ENCODE data around the gene OVOL1. TPM values are rescaled to one million over a fixed set of nuclear protein-coding genes. Genes with fewer than 3 reads are reported as not detected.
"Not testable (repeated sequence)": the region's sequence is repeated elsewhere in the genome, so short reads cannot be mapped to it uniquely, and the experiment has no call there.

OVOL1 gene
- polyA plus RNA-seq (2012; ENCODE audit: insufficient read depth, insufficient read length): not detected

DNA sequence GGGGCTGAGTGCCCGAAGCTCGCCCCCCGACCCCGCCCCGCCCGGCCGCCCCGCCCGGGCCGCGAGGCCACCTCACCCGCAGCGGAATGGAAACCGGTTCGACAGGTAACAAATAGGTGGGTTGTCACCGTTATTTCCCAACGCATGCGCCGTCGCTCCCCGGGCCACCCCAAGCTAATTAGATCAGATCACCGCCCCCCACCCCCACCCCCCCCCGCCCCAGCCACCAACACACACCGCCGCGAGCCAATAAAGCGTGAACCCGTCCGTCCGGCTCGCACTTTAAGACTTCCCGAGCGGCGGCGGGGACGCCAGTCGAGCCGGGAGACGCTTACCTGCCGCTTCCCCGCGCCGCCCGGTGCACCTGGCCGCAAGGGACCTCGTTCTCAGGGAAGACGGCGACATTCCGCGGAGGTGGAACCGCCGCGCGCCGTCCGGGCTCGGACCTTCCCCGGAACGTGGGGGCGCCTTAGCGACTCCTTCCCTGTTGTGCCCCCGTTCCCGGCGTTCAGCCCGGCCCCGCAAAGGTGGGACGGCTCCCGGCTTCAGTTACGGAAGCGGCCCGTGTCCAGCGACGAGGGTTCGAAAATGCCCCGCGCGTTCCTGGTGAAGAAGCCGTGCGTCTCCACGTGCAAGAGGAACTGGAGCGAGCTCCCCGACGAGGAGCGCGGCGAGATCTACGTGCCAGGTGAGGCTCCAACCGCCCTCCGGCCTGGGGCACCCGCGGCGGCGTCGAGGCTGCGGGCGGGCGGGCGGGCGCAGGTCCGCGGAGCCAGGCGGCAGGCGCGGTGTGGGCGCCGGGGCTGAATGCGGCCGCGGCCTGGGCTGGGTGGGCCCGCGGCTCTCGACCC is at the start of gene OVOL1:
TSS of gene OVOL1 (plus strand) at position 278 of the 851 bp plus-strand sequence. CDS start at position 589, 311 bp downstream.
- H3K4me3 ChIP-seq (ENCODE audit: low read length): no peak within 1 kb of the TSS
- DNase-seq (ENCODE audit: low read depth, low spot score): no peak

DNA sequence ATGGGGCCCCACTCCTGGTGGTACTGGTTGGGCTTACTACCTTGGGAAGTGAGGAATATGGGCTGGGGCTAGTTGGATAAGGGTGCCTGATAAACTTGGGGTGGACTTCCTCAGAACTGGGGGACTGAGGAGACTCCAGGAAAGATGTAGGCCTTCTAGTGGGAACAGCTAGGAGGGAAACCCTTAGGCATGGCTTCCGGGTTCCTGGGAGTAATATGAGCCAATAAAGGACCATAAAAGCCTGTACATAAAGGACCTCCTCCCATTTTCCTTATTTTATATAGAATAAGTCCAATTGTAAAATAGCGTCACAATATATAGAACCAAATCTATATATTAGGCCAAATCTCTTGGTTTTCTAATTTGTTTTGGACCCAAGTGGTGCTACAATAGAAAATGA is 47.8 kb upstream of the OVOL1 start:
- no peak overlapping the region for H3K4me3 ChIP-seq (ENCODE audit: low read length)
- no peak for DNase-seq (ENCODE audit: low read depth, low spot score)

DNA sequence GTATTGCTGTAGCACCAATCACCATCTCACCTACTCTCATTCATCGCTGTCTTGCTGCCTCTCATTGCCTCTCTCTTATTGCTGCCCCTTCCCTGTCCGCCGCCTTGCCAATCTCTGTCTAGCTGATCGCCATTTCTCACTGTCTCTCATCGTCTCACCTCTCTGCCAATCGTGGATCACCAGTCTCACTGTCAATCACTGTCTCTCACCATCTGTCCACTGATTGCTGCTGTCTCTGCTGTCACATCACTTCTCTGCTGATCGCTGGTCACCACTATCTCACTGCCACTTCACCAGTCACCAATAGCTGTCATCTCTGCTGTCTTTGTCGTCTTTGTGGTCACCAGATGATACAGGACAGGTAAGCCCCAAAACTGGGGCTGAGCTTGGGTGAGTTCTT is 45.7 kb upstream of the OVOL1 start:
- no peak overlapping the region for H3K4me3 ChIP-seq (ENCODE audit: low read length)

DNA sequence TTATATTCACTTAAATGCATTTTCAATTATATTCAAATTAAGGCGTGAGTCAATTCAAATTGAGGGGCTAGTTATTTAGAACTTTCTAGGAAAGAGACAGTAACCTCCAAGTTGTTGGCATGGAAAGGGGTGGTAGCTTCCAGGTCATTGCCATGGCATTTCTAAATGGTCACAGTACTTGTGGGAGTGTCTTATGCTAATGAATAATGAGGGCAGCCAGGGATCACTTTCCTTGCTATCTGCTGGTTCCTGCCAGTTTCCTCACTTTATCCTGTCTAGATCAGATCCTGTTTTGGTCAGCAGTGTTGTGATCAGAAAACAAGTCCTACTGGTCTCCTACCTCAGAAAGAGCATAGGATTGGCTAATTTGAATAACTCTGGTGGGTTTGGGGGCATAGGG is 44.5 kb upstream of the OVOL1 start:
- DNase-seq (ENCODE audit: low read depth, low spot score): no peak
- H3K4me3 ChIP-seq (ENCODE audit: low read length): no peak overlapping the region

More for the DNA sequence above, 45.7 kb upstream of the OVOL1 start:
- no peak for DNase-seq (ENCODE audit: low read depth, low spot score)

DNA sequence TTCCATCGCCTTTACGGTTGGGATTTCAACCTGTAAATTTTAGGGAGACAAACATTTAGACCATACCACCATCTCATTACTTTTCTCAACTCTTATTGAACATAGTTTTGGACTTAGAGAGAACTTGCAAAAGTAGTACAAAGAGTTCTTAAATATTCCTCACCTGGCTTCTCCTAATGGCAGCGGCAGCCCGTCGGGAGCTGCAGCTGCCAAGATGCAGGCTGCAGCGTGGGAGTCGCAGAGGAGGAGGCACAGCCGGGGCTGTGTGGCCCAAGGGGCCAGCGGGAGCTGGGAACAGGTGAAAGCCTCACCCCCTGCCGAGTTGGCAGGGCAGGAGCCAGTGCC is 43.2 kb upstream of the OVOL1 start:
- no peak for DNase-seq (ENCODE audit: low read depth, low spot score)

DNA sequence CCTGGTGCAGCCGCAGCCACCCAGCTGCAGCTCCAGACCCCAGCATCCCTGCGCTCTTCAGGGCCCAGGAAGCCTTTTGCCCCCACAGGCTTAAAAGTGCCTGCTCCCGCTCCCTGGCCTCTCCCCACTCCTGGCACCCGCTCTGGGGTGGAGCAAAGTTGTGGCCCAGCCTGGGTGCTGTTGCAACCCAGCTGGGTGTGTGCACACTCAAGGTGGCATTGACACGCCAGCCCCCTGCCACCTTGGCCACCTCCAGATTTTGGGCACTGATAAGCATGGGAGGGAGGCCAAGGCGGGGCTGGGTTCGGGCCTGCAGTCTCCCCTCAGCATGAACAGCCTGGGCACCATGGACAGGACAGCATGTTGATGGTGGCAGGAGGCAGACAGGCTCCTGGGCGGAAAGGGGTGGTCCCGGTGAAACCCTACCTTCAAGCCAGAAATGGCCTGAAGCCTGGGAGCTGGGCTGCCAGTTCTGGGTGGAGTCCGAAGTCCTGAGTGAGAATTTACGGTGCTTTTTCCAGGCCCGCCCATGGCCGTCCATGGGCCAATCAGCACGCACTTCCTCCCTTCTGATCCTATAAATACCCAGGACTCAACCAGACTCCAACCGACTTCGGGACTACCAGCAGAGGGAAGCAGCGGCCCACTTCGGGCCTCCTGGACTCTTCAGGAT is 42.7 kb upstream of the OVOL1 start:
- H3K4me3 ChIP-seq (ENCODE audit: low read length): no peak overlapping the region
- no peak for DNase-seq (ENCODE audit: low read depth, low spot score)

More for the DNA sequence above, 43.2 kb upstream of the OVOL1 start:
- H3K4me3 ChIP-seq (ENCODE audit: low read length): no peak overlapping the region

DNA sequence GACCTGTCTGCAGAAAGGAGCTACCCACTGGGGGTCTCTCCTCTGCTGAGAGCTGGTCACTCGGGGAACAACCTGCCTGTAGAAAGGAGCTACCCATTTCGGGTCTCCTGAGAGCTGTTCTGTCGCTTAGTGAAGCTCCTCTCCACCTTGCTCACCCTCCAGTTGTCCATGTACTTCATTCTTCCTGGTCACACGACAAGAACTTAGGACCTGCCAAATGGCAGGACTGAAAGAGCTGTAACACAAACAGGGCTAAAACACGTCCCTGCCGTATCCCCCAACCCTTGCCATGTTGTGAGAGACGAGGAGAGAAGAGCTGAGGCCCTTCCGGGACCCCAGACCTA is 42.2 kb upstream of the OVOL1 start:
- DNase-seq (ENCODE audit: low read depth, low spot score): no peak
- H3K4me3 ChIP-seq (ENCODE audit: low read length): no peak overlapping the region

DNA sequence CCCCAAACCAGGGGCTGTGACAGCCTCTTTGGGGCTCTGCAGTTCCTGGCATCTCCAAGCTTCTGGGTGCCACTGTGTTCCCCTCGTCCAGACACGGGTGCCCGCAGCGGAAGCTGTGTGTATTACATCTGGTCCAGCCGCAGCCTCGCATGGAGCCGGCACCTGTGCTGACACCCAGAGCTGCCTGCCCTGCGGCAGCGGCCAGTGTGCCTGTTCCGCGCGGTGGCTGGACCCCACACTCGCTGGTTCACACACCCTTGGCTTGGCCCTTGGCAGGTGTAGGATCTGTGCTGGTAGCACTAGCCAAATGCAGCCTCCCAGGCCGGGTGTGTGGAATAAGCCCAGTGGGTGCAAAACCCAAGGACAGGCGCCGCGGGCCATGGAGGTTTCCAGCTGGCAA is 41.8 kb upstream of the OVOL1 start:
- no peak for DNase-seq (ENCODE audit: low read depth, low spot score)
- H3K4me3 ChIP-seq (ENCODE audit: low read length): no peak overlapping the region

DNA sequence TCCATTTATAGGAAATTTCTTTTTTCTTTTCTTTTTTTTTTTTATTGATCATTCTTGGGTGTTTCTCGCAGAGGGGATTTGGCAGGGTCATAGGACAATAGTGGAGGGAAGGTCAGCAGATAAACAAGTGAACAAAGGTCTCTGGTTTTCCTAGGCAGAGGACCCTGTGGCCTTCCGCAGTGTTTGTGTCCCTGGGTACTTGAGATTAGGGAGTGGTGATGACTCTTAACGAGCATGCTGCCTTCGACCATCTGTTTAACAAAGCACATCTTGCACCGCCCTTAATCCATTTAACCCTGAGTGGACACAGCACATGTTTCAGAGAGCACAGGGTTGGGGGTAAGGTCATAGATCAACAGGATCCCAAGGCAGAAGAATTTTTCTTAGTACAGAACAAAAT is 24.7 kb upstream of the OVOL1 start:
- not testable (repeated sequence) for DNase-seq (ENCODE audit: low read depth, low spot score); H3K4me3 ChIP-seq (ENCODE audit: low read length)

DNA sequence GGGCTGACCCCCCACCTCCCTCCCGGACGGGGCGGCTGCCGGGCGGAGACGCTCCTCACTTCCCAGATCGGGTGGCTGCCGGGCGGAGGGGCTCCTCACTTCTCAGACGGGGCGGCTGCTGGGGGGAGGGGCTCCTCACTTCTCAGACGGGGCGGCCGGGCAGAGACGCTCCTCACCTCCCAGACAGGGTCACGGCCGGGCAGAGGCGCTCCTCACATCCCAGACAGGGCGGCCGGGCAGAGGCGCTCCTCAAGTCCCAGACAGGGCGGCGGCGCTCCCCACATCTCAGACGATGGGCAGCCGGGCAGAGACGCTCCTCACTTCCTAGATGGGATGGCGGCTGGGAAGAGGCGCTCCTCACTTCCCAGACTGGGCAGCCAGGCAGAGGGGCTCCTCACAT is 24.0 kb upstream of the OVOL1 start:
- not testable (repeated sequence) for H3K4me3 ChIP-seq (ENCODE audit: low read length); DNase-seq (ENCODE audit: low read depth, low spot score)

DNA sequence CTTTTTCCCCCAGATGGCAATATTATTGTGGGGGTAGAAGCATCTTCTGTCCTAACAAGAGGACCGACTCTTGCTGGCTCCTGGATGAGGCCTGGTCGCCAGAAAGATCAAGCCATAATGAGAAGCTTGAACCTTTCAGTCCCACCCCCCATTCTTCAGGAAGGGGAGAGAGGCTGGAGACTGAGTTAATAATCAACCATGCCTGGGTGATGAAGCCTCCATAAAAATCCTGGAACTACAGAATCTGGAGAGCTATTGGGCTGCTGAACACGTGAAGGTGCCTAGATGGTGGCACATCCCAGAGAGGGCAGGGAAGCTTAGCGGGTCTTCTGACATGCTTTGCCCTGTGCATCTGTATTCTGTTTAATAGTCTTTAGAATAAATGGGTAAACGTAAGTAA is 22.4 kb upstream of the OVOL1 start:
- DNase-seq (ENCODE audit: low read depth, low spot score): no peak
- H3K4me3 ChIP-seq (ENCODE audit: low read length): no peak overlapping the region

DNA sequence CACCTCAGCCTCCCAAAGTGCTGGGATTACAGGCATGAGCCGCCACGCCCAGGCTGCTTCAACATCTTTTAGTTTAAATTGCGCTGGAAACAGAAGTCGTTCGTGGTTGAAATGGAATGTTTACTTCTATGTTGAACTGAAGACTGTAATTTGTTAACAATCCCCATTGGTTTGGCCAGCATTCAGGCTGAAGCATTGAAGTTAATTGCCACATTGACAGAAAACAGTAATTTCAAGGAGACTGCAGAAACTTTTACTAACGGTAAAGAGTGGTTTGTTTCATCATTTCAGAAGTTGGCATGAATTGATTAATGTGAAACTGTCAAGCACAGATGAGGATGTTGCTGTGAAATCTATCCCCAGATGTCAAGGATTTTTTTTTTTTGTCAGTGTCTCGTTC is 20.3 kb upstream of the OVOL1 start:
- DNase-seq (ENCODE audit: low read depth, low spot score): peak; percentile 89
- no peak overlapping the region for H3K4me3 ChIP-seq (ENCODE audit: low read length)

DNA sequence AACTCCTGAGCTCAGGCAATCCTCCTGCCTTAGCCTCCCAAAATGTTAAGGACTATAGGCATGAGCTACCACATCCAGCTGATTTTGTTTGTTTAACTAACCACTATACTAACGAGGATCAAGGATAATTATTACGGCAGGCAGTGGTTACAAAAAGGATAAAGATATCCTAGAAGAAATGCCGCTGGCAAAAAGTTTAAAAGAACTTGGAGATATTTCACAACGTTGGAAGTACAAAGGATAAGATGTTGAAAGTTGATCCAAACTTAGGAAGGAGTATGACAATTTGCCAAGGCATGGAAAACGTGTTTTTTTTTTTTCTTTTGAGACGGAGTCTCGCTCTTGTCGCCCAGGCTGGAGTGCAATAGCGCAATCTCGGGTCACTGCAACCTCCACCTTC is 19.5 kb upstream of the OVOL1 start:
- no peak for DNase-seq (ENCODE audit: low read depth, low spot score)
- no peak overlapping the region for H3K4me3 ChIP-seq (ENCODE audit: low read length)

DNA sequence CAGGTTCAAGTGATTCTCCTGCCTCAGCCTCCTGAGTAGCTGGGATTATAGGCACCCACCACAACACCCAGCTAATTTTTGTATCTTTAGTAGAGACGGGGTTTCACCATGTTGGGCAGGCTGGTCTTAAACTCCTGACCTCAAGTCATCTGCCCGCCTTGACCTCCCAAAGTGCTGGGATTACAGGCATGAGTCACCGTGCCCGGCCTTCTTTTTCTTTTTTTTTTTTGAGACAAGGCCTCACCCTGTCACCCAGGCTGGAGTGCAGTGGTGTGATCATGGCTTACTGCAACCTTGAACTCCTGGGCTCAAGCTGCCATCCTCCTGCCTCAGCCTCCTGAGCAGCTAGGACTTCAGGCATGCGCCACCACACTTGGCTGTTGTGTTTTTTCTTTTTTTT is 19.1 kb upstream of the OVOL1 start:
- H3K4me3 ChIP-seq (ENCODE audit: low read length); DNase-seq (ENCODE audit: low read depth, low spot score): not testable (repeated sequence)

DNA sequence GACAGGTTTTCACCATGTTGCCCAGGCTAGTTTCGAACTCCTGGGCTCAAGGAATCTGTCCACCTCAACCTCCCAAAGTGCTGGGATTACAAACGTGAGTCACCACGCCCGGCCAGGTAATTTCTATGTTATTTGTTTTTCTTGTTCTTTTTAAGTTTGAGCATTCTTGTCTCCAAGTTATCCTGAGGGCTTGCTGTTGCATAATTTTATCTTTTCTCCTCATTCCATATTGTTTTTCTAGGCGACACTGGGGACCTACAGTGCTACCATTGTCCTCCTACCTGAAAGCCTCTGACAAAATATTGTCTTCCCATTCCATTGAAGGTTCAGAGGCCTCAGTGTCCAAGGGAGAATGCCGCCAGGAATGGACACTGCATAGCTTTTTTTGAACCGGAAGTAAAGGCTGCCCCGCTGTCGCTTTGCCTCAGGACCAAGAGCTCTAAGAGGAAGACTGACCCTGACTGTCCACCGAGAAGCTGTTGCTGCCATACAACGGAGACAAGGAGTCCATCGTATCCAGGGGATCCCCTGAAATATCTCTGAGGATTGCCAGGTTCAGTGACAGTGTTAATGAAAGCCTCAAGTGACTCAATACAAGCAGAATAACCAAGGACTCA is 15.8 kb upstream of the OVOL1 start:
- DNase-seq (ENCODE audit: low read depth, low spot score): no peak
- H3K4me3 ChIP-seq (ENCODE audit: low read length): no peak overlapping the region

DNA sequence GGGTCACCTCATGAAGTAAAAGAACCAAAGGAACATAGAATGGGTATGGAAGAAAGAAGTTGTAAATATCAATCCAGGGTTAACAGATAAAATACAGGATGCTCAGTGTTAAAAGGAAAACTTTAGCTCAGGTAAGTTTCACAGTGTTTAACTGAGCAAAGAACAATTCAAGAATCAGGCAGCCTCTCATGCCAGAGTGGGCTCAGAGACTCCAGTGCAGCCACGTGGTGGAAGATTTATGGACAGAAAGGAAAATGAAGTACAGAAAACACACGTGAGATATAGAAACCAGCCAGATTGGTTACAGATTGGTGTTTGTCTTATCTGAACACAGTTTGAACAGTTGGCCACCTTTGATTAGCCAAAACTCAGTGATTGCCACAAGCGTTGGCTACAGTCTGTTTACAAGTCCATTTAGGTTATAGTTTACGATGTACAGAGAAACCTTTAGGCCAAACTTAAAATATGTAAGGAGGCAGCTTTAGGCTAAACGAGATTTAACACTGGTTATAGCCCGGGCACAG is 15.2 kb upstream of the OVOL1 start:
- no peak for DNase-seq (ENCODE audit: low read depth, low spot score)
- no peak overlapping the region for H3K4me3 ChIP-seq (ENCODE audit: low read length)

DNA sequence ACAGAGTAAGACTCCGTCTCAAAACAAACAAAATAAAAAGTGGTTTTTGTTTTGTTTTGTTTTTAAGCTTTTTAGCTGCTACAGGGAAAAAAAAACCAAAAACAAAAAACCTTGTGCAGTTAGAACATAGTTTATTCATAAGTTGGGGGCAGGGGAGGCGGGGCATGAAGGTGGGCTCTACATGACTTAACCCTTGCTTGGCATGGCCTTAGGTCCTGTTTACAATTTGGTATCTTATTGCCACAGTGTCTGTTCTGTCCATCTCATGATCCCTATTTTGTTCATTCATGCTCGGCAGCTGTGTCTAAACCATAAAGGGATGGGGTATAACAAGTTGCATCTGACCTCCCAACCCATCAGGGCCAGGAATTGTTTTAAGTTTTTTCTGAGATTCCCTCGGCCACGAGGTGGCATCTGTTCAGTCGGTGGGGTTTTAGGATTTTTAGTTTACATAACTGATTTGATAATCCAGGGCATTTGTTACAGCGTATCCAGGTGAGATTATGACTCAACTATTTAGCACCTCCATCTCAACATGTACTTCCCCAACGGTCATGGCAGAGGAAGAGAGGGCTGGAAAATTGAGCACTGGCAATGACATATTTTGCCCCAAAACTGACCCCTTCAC is 13.0 kb upstream of the OVOL1 start:
- no peak for DNase-seq (ENCODE audit: low read depth, low spot score)
- no peak overlapping the region for H3K4me3 ChIP-seq (ENCODE audit: low read length)

DNA sequence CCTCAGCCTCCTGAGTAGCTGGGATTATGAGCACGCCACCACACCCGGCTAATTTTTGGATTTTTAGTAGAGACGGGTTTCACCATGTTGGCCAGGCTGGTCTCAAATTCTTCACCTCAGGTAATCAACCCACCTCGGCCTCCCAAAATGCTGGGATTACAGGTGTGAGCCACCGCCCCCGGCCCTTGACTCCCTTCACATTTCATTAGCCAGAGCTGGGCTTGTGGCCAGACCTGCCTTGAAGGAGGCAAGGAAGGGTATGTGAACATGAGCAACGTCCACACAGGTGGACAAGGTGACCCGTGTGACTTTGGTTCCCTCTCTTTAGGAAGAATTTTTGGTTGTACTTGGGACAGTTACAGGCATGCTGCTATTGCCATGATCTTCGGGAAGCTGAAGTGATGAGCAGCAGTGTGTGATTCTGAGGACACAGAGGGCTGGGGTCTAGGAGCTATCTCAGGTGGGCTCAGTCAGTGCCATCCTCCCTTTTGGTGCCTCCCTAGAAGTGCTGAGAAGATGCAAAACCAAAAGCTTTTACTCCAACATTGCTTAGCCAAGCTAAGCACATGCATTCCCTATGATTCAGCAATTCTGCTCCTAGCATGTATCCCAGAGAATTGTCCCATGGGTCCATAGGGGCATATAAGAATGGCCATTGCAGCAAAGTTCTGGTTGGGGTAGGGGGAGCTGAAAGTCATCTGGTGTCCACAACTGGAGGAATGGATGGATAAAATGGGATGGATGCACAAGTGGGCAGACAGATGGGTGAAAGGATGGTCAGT is 12.1 kb upstream of the OVOL1 start:
- H3K4me3 ChIP-seq (ENCODE audit: low read length): no peak overlapping the region
- DNase-seq (ENCODE audit: low read depth, low spot score): no peak

DNA sequence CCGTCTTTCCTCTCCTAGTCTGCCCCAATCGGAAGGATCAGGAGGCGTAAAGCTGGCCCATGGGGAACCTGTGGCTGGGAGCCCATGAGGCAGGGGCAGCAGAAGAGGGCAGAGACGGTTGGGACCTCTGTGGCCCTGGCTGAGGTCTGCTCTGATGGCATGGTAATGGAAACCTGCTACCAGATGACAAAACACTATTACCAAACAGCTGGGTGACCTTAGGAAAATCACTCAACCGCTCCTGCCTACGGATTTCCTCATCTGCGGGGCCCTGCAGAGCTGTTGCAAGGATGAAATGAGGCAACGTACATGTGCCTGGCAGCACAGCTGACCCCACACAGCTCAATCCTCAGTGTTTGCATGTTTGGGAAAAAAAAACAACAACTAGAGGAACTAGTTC is 10.7 kb upstream of the OVOL1 start:
- no peak for DNase-seq (ENCODE audit: low read depth, low spot score)
- no peak overlapping the region for H3K4me3 ChIP-seq (ENCODE audit: low read length)
